ENCODE measurements around the gene CCDC60. TPM values are rescaled to one million over a fixed set of nuclear protein-coding genes. Genes with fewer than 3 reads are reported as not detected.
A peak's percentile ranks its signal among the peaks of the same experiment; 100 is the strongest.

The CCDC60 gene
- total and polyA plus RNA-seq, 12 donors, result not detected

- Histone ChIP-seq H3K36me3 (no peaks in the 10 kb centered on the region), H3K4me1 (peaks cover 0 to 6% (median 0%) of the 10 kb centered on the region in 9 donors), H3K9me3 (no peaks in the 10 kb centered on the region), H3K27ac (no peak overlapping the region), H3K4me3 (no peak overlapping the region), H3K27me3 (no peaks in the 10 kb centered on the region)
- WGBS, 2 donors, result 84 to 85% methylated on average over 6 of the region's 6 CpGs
- intact Hi-C loops (cut with DNase I), result no loop called here
- TF ChIP-seq, protein P1, sequence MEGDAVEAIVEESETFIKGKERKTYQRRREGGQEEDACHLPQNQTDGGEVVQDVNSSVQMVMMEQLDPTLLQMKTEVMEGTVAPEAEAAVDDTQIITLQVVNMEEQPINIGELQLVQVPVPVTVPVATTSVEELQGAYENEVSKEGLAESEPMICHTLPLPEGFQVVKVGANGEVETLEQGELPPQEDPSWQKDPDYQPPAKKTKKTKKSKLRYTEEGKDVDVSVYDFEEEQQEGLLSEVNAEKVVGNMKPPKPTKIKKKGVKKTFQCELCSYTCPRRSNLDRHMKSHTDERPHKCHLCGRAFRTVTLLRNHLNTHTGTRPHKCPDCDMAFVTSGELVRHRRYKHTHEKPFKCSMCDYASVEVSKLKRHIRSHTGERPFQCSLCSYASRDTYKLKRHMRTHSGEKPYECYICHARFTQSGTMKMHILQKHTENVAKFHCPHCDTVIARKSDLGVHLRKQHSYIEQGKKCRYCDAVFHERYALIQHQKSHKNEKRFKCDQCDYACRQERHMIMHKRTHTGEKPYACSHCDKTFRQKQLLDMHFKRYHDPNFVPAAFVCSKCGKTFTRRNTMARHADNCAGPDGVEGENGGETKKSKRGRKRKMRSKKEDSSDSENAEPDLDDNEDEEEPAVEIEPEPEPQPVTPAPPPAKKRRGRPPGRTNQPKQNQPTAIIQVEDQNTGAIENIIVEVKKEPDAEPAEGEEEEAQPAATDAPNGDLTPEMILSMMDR (IDR thresholded peaks at IDR 0.05), result no peak
- ATAC-seq, result no peak
- DNase-seq, result no peak
These were observed 27.9 kb upstream of the CCDC60 start for GRCh38 chr12:119306593-119306992.

GRCh38 chr12:119307747-119308146 lies 26.8 kb upstream of the CCDC60 start:
- intact Hi-C loops (cut with DNase I), result no loop called here
- no peaks in the 10 kb centered on the region for H3K9me3 ChIP-seq
- WGBS, 2 donors, result 93 to 94% methylated on average over 2 of the region's 2 CpGs
- H3K36me3 ChIP-seq, result no peaks in the 10 kb centered on the region
- ATAC-seq (no peak), DNase-seq (no peak)
- TF ChIP-seq, protein P1 (IDR thresholded peaks at IDR 0.05), result no peak
- no peak overlapping the region for H3K27ac ChIP-seq
- H3K27me3 ChIP-seq, result no peaks in the 10 kb centered on the region
- H3K4me1 ChIP-seq, result peaks cover 0 to 6% (median 0%) of the 10 kb centered on the region in 9 donors
- no peak overlapping the region for H3K4me3 ChIP-seq

GRCh38 chr12:119308708-119309456 lies 25.6 kb upstream of the CCDC60 start:
- peaks cover 0 to 6% (median 0%) of the 10 kb centered on the region in 9 donors for H3K4me1 ChIP-seq
- DNase-seq (peak in 1 of 2 donors; percentile 42), ATAC-seq (peak in 6 of 8 donors; percentile 26 to 73 (median 54))
- TF ChIP-seq, protein P1 (IDR thresholded peaks at IDR 0.05), result no peak
- intact Hi-C loops (cut with DNase I), result no loop called here
- no peaks in the 10 kb centered on the region for H3K36me3 ChIP-seq
- WGBS, 2 donors, result 57 to 65% methylated on average over 19 of the region's 19 CpGs
- no peak overlapping the region for H3K4me3 ChIP-seq
- no peak overlapping the region for H3K27ac ChIP-seq
- H3K27me3 ChIP-seq, result no peaks in the 10 kb centered on the region
- no peaks in the 10 kb centered on the region for H3K9me3 ChIP-seq

DNA sequence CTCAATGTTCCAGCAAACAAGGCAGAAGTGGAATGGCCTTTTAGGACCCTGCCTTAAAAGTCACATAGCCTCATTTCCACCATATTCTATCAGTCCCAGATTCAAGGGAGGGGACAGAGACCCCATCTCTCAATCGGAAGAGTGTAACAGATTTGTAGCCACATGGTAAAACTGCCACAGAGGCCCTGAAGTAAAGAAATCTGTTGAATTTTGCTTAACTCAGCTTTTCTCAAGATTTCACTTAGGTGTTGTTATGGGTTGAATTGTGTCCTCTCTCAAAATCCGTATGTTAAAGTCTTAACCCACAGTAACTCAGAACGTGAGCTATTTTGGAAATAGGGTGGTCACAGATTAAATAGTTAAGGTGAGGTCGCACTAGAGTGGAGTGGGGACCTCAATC lies 22.7 kb upstream of the CCDC60 start:
- TF ChIP-seq, protein P1 (IDR thresholded peaks at IDR 0.05), result no peak
- Histone ChIP-seq H3K4me1 (peaks cover 0 to 6% (median 0%) of the 10 kb centered on the region in 9 donors), H3K9me3 (no peaks in the 10 kb centered on the region), H3K4me3 (no peak overlapping the region), H3K27me3 (no peaks in the 10 kb centered on the region), H3K36me3 (no peaks in the 10 kb centered on the region), H3K27ac (no peak overlapping the region)
- no peak for ATAC-seq
- intact Hi-C loops (cut with DNase I), result no loop called here
- DNase-seq, result no peak
- WGBS, 2 donors, result 88% methylated on average over 4 of the region's 4 CpGs
